HL-60 (cell line): ENCODE measurements around the gene PARN.

Experiments
- CTCF ChIP-seq: IDR thresholded peaks from one replicate; pipeline ENCODE4 v1.5.1; 2011; ENCODE audit warnings: low read length, control low read depth, inconsistent platforms; ENCODE audit not compliant: insufficient read depth
- GABPA ChIP-seq: IDR thresholded peaks from 2 replicates; pipeline ENCODE4 v1.6.1; 2012; ENCODE audit warnings: low read depth
- POLR2AphosphoS5 ChIP-seq: IDR thresholded peaks from 2 replicates; pipeline ENCODE4 v1.6.1; 2012; ENCODE audit warnings: low read depth
- REST ChIP-seq: IDR thresholded peaks from 2 replicates; pipeline ENCODE4 v1.6.1; 2012; ENCODE audit warnings: low read depth; ENCODE audit not compliant: insufficient replicate concordance
- SPI1 ChIP-seq: IDR thresholded peaks from 2 replicates; pipeline ENCODE4 v1.6.1; 2012; ENCODE audit warnings: low read depth, mild to moderate bottlenecking, borderline replicate concordance

GRCh38 chr16:14483819-14484385 lies 146.2 kb downstream of the PARN start:
- TF ChIP-seq SPI1 (no peak), POLR2AphosphoS5 (no peak), CTCF (no peak), REST (no peak), GABPA (no peak)
